Osteoblast (primary cell): ENCODE measurements around the gene SELP. TPM values are rescaled to one million over a fixed set of nuclear protein-coding genes. Genes with fewer than 3 reads are reported as not detected.
"Not testable (repeated sequence)": the region's sequence is repeated elsewhere in the genome, so short reads cannot be mapped to it uniquely, and the experiment has no call there.

Experiments
- DNase-seq: peaks from one replicate; pipeline ENCODE4 v3.0.0; 2011; ENCODE audit warnings: low spot score, mixed read lengths; ENCODE audit not compliant: insufficient read length; ENCODE audit errors: missing footprints
- H2AFZ ChIP-seq: 2 replicates; pipeline ENCODE4 v1.6.0; 2011; ENCODE audit warnings: mild to moderate bottlenecking, low read length
- H3K27ac ChIP-seq: 2 replicates; pipeline ENCODE4 v1.5.1; 2011; ENCODE audit warnings: mild to moderate bottlenecking, low read depth, low read length, moderate library complexity
- H3K27me3 ChIP-seq: 2 replicates; pipeline ENCODE4 v1.6.0; 2012; ENCODE audit warnings: mild to moderate bottlenecking, control low read depth, inconsistent platforms, low read length, moderate library complexity; ENCODE audit not compliant: insufficient read depth
- H3K36me3 ChIP-seq: 2 replicates; pipeline ENCODE4 v1.5.1; 2011; ENCODE audit warnings: mild to moderate bottlenecking, low read length, control low read depth, moderate library complexity; ENCODE audit not compliant: insufficient read depth
- H3K4me1 ChIP-seq: 2 replicates; pipeline ENCODE4 v1.5.1; 2011; ENCODE audit warnings: mild to moderate bottlenecking, low read length, control low read depth, moderate library complexity; ENCODE audit not compliant: insufficient read depth
- H3K4me2 ChIP-seq: 2 replicates; pipeline ENCODE4 v1.6.0; 2011; ENCODE audit warnings: mild to moderate bottlenecking, low read length; ENCODE audit not compliant: insufficient read depth
- H3K4me3 ChIP-seq: fragments of 200-600 bp; sonication (generic); 3 replicates; pipeline ENCODE4 v1.5.1; 2012; ENCODE audit warnings: mild to moderate bottlenecking, low read length, inconsistent platforms; ENCODE audit not compliant: insufficient read depth
- H3K79me2 ChIP-seq: 2 replicates; pipeline ENCODE4 v1.6.0; 2012; ENCODE audit warnings: mild to moderate bottlenecking, low read length, control low read depth, inconsistent platforms; ENCODE audit not compliant: insufficient read depth
- H3K9me3 ChIP-seq: 2 replicates; pipeline ENCODE4 v1.5.1; 2011; ENCODE audit warnings: low read depth, low read length, control low read depth
- H4K20me1 ChIP-seq: 2 replicates; pipeline ENCODE4 v1.6.0; 2012; ENCODE audit warnings: mild to moderate bottlenecking, low read length, control low read depth; ENCODE audit not compliant: insufficient read depth
- total RNA-seq: library from RNA; depleted of rRNA; stranded (reverse); fragments of >200 nt; gene quantifications from 2 replicates; pipeline ENCODE4 v1.2.3, GENCODE V29; 2012
- TF ChIP-seq, protein P1 (sequence below): IDR thresholded peaks from 2 replicates; pipeline ENCODE4 v1.5.1; 2011; ENCODE audit warnings: mild to moderate bottlenecking, low read depth, low read length, moderate library complexity; ENCODE audit errors: extremely low read depth

The SELP gene
- total RNA-seq: not detected in 2 replicates

DNA sequence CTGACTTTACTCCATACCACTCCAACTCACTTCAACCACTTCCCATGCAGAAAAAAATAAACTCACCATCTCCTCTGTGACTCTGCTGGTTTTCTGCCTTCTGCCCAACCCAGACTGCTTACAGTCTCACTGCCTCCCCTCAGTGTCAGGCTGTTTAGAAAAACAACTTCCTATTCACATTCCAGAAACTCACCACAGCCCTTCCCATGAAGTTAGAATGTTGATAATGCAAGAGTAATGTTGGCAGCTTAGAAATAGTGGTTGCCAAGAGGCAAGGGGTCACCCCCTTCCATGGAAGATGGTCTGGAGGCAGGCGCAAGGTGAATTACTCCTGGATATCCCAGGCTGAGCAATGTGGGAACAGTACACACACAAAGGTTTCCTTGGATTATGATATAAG is at the start of gene SELP:
SELP (minus strand) TSS at position 119 of the 400 bp plus-strand sequence; CDS start at position 69, 50 bp downstream.
- Histone ChIP-seq H3K79me2 (no peaks in the 10 kb centered on the region), H3K36me3 (no peaks in the 10 kb centered on the region), H3K27ac (no peak within 1 kb of the TSS), H3K4me2 (no peak within 1 kb of the TSS), H3K4me1 (no peaks in the 10 kb centered on the region), H4K20me1 (no peaks in the 10 kb centered on the region), H3K4me3 (no peak within 1 kb of the TSS), H3K9me3 (no peaks in the 10 kb centered on the region), H3K27me3 (no peaks in the 10 kb centered on the region), H2AFZ (no peak within 1 kb of the TSS)
- TF ChIP-seq, protein P1, sequence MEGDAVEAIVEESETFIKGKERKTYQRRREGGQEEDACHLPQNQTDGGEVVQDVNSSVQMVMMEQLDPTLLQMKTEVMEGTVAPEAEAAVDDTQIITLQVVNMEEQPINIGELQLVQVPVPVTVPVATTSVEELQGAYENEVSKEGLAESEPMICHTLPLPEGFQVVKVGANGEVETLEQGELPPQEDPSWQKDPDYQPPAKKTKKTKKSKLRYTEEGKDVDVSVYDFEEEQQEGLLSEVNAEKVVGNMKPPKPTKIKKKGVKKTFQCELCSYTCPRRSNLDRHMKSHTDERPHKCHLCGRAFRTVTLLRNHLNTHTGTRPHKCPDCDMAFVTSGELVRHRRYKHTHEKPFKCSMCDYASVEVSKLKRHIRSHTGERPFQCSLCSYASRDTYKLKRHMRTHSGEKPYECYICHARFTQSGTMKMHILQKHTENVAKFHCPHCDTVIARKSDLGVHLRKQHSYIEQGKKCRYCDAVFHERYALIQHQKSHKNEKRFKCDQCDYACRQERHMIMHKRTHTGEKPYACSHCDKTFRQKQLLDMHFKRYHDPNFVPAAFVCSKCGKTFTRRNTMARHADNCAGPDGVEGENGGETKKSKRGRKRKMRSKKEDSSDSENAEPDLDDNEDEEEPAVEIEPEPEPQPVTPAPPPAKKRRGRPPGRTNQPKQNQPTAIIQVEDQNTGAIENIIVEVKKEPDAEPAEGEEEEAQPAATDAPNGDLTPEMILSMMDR: no peak
- no peak for DNase-seq

DNA sequence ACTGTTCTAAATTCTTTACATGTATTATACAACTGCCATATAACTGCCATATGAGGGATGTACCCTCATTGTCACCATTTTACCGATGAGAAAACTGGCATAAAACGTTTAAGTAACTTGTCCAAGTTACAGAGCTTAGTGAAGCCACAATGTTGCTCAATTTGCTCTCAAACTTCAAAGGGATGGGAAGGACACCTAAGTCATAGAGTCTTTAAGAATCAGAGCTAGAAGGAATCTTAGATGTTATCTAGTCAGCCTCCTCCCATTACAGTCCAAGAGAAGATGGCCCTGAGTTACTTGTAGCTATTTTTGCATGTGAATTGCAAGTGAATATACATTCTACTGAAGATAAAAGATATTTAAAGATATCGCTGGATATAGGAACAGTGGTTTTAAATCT is 49.8 kb upstream of the SELP start:
- Histone ChIP-seq H3K27ac (no peak overlapping the region), H2AFZ (no peak overlapping the region), H3K27me3 (no peaks in the 10 kb centered on the region), H3K4me2 (no peak overlapping the region), H4K20me1 (no peaks in the 10 kb centered on the region), H3K36me3 (no peaks in the 10 kb centered on the region), H3K4me1 (no peaks in the 10 kb centered on the region), H3K79me2 (no peaks in the 10 kb centered on the region), H3K4me3 (no peak overlapping the region), H3K9me3 (no peaks in the 10 kb centered on the region)
- TF ChIP-seq, protein P1: no peak
- no peak for DNase-seq

DNA sequence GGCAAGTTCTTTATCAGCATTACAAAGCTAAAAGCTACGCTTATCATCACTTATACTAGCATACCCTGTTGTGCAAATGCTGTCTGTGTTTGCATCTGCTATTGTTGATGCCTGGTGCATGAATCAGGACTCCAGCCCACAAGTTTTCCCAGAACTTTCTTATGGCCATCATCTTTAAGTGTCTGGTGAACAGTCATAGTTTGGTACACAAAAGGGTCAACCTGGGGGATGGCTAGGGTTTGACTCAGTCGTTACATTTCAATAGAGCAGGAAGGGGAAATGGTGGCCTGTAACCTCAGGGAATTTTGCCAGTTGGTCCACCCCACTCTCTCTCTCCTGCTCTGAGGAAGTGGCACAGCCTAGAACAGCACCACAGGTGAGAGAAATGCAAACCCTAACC is 46.1 kb upstream of the SELP start:
- no peaks in the 10 kb centered on the region for H3K27me3 ChIP-seq
- H3K4me3 ChIP-seq: no peak overlapping the region
- no peak overlapping the region for H3K4me2 ChIP-seq
- no peaks in the 10 kb centered on the region for H3K4me1 ChIP-seq
- TF ChIP-seq, protein P1: no peak
- no peaks in the 10 kb centered on the region for H3K36me3 ChIP-seq
- no peak overlapping the region for H2AFZ ChIP-seq
- H3K27ac ChIP-seq: no peak overlapping the region
- no peaks in the 10 kb centered on the region for H3K79me2 ChIP-seq
- no peaks in the 10 kb centered on the region for H4K20me1 ChIP-seq
- H3K9me3 ChIP-seq: no peaks in the 10 kb centered on the region
- no peak for DNase-seq

DNA sequence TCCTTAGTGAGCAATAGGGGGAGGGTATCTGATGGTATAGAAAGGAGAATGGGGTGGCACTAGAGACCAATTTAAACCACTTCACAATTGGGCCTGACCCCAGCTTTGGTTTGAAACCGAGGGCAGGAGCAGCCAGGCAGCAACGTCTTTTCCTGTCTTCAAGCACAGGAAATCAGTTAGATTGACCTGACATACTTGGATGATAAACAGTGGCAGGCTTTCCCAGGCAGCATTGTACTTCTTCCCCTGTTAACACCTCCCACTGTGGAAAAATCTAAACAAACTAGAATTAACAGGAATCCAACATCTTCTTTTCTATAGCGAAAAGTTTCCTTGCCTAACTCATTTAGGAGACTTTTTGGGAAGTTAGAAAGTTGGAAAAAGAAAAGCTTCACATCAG is 40.9 kb upstream of the SELP start:
- H3K36me3 ChIP-seq: no peaks in the 10 kb centered on the region
- H3K4me2 ChIP-seq: no peak overlapping the region
- H3K9me3 ChIP-seq: no peaks in the 10 kb centered on the region
- no peaks in the 10 kb centered on the region for H3K79me2 ChIP-seq
- H2AFZ ChIP-seq: no peak overlapping the region
- no peaks in the 10 kb centered on the region for H4K20me1 ChIP-seq
- H3K4me3 ChIP-seq: no peak overlapping the region
- TF ChIP-seq, protein P1: no peak
- no peaks in the 10 kb centered on the region for H3K4me1 ChIP-seq
- no peaks in the 10 kb centered on the region for H3K27me3 ChIP-seq
- H3K27ac ChIP-seq: no peak overlapping the region
- no peak for DNase-seq

DNA sequence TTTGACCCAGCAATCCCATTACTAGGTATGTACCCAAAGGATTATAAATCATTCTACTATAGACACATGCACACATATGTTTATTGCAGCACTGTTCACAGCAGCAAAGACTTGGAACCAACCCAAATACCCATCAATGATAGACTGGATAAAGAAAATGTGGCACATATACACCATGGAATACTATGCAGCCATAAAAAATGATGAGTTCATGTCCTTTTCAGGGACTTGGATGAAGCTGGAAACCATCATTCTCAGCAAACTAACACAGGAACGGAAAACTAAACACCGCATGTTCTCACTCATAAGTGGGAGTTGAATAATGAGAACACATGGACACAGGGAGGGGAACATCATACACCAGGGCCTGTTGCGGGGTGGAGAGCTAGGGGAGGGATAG is 40.3 kb upstream of the SELP start:
- not testable (repeated sequence) for H3K4me2 ChIP-seq, H4K20me1 ChIP-seq, H3K4me3 ChIP-seq, H2AFZ ChIP-seq, H3K36me3 ChIP-seq, H3K9me3 ChIP-seq, DNase-seq, H3K79me2 ChIP-seq, H3K27me3 ChIP-seq, H3K4me1 ChIP-seq, H3K27ac ChIP-seq

DNA sequence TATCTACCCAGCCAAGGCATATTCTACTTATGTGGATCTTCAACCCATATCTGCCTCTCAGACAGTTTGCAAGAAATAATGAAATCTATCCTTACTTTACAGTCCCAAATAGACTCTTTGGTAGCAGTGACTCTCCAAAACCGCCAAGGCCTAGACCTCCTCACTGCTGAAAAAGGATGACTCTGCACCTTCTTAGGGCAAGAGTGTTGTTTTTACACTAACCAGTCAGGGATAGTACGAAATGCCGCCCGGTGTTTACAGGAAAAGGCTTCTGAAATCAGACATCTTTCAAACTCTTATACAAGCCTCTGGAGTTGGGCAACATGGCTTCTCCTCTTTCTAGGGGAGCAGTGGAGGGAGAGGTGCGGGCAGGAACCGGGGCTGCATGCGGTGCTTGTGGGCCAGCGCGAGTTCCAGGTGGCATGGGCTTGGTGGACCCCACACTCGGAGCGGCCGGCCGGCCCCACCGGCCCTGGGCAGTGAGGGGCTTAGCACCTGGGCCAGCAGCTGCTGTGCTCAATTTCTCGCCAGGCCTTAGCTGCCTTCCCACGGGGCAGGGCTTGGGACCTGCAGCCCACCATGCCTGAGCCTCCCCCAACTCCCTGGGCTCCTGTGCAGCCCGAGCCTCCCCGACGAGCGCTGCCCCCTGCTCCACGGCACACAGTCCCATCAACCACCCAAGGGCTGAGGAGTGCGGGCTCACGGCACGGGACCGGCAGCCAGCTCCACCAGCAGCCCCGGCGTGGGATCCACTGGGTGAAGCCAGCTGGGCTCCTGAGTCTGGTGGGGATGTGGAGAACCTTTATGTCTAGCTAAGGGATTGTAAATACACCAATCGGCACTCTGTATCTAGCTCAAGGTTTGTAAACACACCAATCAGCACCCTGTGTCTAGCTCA is 38.0 kb upstream of the SELP start:
- not testable (repeated sequence) for H3K79me2 ChIP-seq, H3K4me2 ChIP-seq, H3K9me3 ChIP-seq, H3K4me1 ChIP-seq, H3K27me3 ChIP-seq, H3K36me3 ChIP-seq, H2AFZ ChIP-seq, H4K20me1 ChIP-seq, H3K27ac ChIP-seq, DNase-seq, H3K4me3 ChIP-seq
